Gastroesophageal sphincter (tissue), 4 donors: ENCODE measurements around the gene FSTL5. TPM values are rescaled to one million over a fixed set of nuclear protein-coding genes. Genes with fewer than 3 reads are reported as not detected.

ENCODE experiments used
- ATAC-seq: fragments of 150-250 bp; one replicate; pipeline ENCODE4 v1.9.1; 2016; ENCODE audit warnings: mild to moderate bottlenecking, moderate library complexity
- H3K27ac ChIP-seq, 4 donors: fragments of 200-600 bp; sonication (generic) in 3 of 4; 1 replicate in 3 of 4; 2 replicates in 1 of 4; pipeline ENCODE4 v1.5.1; 2016 to 2019
- H3K27me3 ChIP-seq: fragments of 200-600 bp; sonication (generic); one replicate; pipeline ENCODE4 v1.5.1; 2019
- H3K36me3 ChIP-seq, 2 donors: fragments of 200-600 bp; sonication (generic); one replicate each; pipeline ENCODE4 v1.5.1; 2019; ENCODE audit warnings: control low read depth in 1 of 2
- H3K4me1 ChIP-seq, 3 donors: fragments of 200-600 bp; sonication (generic); 1 replicate in 2 of 3; 2 replicates in 1 of 3; pipeline ENCODE4 v1.5.1; 2016 to 2019; ENCODE audit warnings: control low read depth in 2 of 3
- H3K4me3 ChIP-seq, 2 donors: fragments of 200-600 bp; sonication (generic); one replicate each; pipeline ENCODE4 v1.5.1; 2019; ENCODE audit warnings: mild to moderate bottlenecking in 1 of 2, moderate library complexity in 1 of 2
- H3K9me3 ChIP-seq, 3 donors: fragments of 200-600 bp; sonication (generic); one replicate each; pipeline ENCODE4 v1.5.1; 2017 to 2019; ENCODE audit warnings: control low read depth in 2 of 3
- EP300 ChIP-seq: sonication (generic); formaldehyde crosslinking; IDR thresholded peaks from one replicate; pipeline ENCODE4 v1.6.1; 2017; ENCODE audit warnings: antibody characterized with exemption, mild to moderate bottlenecking
- POLR2A ChIP-seq, 2 donors: fragments of 450-650 bp; IDR thresholded peaks; one replicate each; pipeline ENCODE4 v1.6.1; 2017; ENCODE audit warnings: antibody characterized with exemption in 2 of 2, mild to moderate bottlenecking in 2 of 2, moderate library complexity in 1 of 2
- POLR2AphosphoS5 ChIP-seq: sonication (generic); formaldehyde crosslinking; IDR thresholded peaks from one replicate; pipeline ENCODE4 v1.6.1; 2017; ENCODE audit warnings: antibody characterized with exemption
- WGBS, 2 donors: methylation state at CpG; one replicate each; pipeline ENCODE4 v1.1.5; 2018; ENCODE audit warnings: low coverage in 1 of 2; 5-methylcytosine and 5-hydroxymethylcytosine counted together
- total RNA-seq, 4 donors: library from RNA; depleted of rRNA; stranded (reverse); fragments of >200 nt; gene quantifications; one replicate each; pipeline ENCODE4 v1.1.0, GENCODE V29; 2016
- TF ChIP-seq, protein P1 (sequence below), 4 experiments: fragments of 200-600 bp in 2 of 4; fragments of 450-650 bp in 2 of 4; sonication (generic) in 1 of 4; IDR thresholded peaks; one replicate each; pipeline ENCODE4 v1.5.1; 2017 to 2019; ENCODE audit warnings: antibody characterized with exemption in 4 of 4, mild to moderate bottlenecking in 2 of 4, moderate library complexity in 2 of 4

Gene FSTL5
- total RNA-seq, 4 donors from 2014 or later = 0.27 to 0.57 TPM; not detected in 2

GRCh38 chr4:161444626-161445025, 719.2 kb downstream of the FSTL5 start:
- 67 to 85% methylated on average over 1 of the region's 1 CpG for WGBS, 2 donors

DNA sequence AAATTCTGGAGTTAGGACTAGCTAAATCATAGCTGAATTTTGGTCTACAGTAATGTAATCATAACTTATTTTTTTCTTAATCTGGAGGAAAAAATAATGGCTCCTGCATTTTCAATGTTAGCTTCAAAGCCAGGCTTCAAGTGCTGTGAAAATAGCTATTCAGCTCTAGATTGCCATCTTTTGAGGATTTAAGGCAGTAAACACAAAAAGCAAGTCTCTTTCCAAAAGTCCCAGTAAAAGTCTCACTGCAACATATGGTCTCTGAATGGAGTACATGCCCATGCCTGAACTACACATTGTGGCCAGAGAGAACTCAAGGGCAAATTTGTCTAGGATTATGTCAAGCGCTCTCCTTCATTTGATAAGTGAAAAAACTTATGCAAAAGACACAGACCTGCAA, 720.9 kb downstream of the FSTL5 start:
- H3K9me3 ChIP-seq = no peaks in the 10 kb centered on the region
- no peak for ATAC-seq

More at GRCh38 chr4:161444626-161445025, 719.2 kb downstream of the FSTL5 start:
- Histone ChIP-seq H3K36me3 (no peaks in the 10 kb centered on the region), H3K4me3 (no peak overlapping the region), H3K27ac (no peak overlapping the region), H3K27me3 (no peaks in the 10 kb centered on the region), H3K9me3 (no peaks in the 10 kb centered on the region), H3K4me1 (no peaks in the 10 kb centered on the region)
- ATAC-seq = no peak
- TF ChIP-seq POLR2AphosphoS5 = no peak
- TF ChIP-seq, protein P1, sequence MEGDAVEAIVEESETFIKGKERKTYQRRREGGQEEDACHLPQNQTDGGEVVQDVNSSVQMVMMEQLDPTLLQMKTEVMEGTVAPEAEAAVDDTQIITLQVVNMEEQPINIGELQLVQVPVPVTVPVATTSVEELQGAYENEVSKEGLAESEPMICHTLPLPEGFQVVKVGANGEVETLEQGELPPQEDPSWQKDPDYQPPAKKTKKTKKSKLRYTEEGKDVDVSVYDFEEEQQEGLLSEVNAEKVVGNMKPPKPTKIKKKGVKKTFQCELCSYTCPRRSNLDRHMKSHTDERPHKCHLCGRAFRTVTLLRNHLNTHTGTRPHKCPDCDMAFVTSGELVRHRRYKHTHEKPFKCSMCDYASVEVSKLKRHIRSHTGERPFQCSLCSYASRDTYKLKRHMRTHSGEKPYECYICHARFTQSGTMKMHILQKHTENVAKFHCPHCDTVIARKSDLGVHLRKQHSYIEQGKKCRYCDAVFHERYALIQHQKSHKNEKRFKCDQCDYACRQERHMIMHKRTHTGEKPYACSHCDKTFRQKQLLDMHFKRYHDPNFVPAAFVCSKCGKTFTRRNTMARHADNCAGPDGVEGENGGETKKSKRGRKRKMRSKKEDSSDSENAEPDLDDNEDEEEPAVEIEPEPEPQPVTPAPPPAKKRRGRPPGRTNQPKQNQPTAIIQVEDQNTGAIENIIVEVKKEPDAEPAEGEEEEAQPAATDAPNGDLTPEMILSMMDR (IDR thresholded peaks at IDR 0.05) = no peak
- TF ChIP-seq EP300 = no peak
- TF ChIP-seq POLR2A (IDR thresholded peaks at IDR 0.05) = no peak

DNA sequence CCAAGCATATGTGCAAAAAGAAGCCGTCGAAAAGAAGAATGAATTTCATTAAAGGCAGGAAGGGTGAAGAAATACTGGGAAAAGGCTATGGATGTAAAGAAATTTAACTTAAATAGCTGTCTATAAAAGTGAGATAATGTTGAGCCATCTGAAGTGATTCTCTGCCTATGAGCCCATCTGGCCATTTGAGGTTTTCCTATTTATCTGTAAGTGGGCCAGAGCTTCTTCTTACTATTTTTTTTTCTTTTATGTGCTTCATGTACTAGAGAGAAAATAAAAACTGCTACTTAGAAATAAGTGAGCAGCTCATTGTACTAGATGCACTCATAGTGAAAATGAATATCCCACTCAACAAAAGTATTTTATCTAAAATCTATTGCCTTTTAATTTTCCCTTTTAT, 725.7 kb downstream of the FSTL5 start:
- Histone ChIP-seq H3K4me3 (no peak overlapping the region), H3K27ac (no peak overlapping the region), H3K4me1 (no peaks in the 10 kb centered on the region), H3K27me3 (no peaks in the 10 kb centered on the region), H3K9me3 (no peaks in the 10 kb centered on the region), H3K36me3 (no peaks in the 10 kb centered on the region)
- ATAC-seq = no peak
- TF ChIP-seq POLR2A (IDR thresholded peaks at IDR 0.05) (no peak), POLR2AphosphoS5 (no peak), EP300 (no peak)
- TF ChIP-seq, protein P1 (IDR thresholded peaks at IDR 0.05) = no peak
- WGBS, 2 donors = 92% methylated on average over 2 of the region's 2 CpGs; no CpG with 5 or more reads in 1 of the 2 donors

More for the DNA sequence above, 720.9 kb downstream of the FSTL5 start:
- no peaks in the 10 kb centered on the region for H3K4me1 ChIP-seq
- TF ChIP-seq, protein P1 (IDR thresholded peaks at IDR 0.05) = no peak
- TF ChIP-seq EP300 (no peak), POLR2AphosphoS5 (no peak), POLR2A (IDR thresholded peaks at IDR 0.05) (no peak)
- H3K36me3 ChIP-seq = no peaks in the 10 kb centered on the region
- H3K4me3 ChIP-seq = no peak overlapping the region
- 90 to 94% methylated on average over 1 of the region's 1 CpG for WGBS, 2 donors
- H3K27me3 ChIP-seq = no peaks in the 10 kb centered on the region
- H3K27ac ChIP-seq = no peak overlapping the region

GRCh38 chr4:161428180-161428965, 735.4 kb downstream of the FSTL5 start:
- Histone ChIP-seq H3K4me3 (no peak overlapping the region), H3K27ac (no peak overlapping the region), H3K27me3 (no peaks in the 10 kb centered on the region), H3K9me3 (peaks cover 0 to 5% (median 0%) of the 10 kb centered on the region in 3 donors), H3K36me3 (no peaks in the 10 kb centered on the region), H3K4me1 (no peaks in the 10 kb centered on the region)
- no peak for TF ChIP-seq EP300
- no peak for TF ChIP-seq POLR2AphosphoS5
- TF ChIP-seq POLR2A (IDR thresholded peaks at IDR 0.05) = no peak
- TF ChIP-seq, protein P1 (IDR thresholded peaks at IDR 0.05) = no peak
- ATAC-seq = no peak
- 63% methylated on average over 4 of the region's 13 CpGs; no CpG with 5 or more reads in 1 of the 2 donors for WGBS, 2 donors

- Histone ChIP-seq H3K27me3 (no peaks in the 10 kb centered on the region), H3K4me1 (no peaks in the 10 kb centered on the region), H3K36me3 (no peaks in the 10 kb centered on the region), H3K9me3 (no peaks in the 10 kb centered on the region), H3K4me3 (no peak overlapping the region), H3K27ac (no peak overlapping the region)
- ATAC-seq = no peak
- TF ChIP-seq, protein P1 (IDR thresholded peaks at IDR 0.05) = no peak
- TF ChIP-seq POLR2AphosphoS5 (no peak), POLR2A (IDR thresholded peaks at IDR 0.05) (no peak), EP300 (no peak)
- 67% methylated on average over 1 of the region's 1 CpG; no CpG with 5 or more reads in 1 of the 2 donors for WGBS, 2 donors
Observed at GRCh38 chr4:161419822-161420221, 744.0 kb downstream of the FSTL5 start.
